Adrenal gland (tissue), 12 donors: ENCODE results near the gene PDIA2. TPM values are rescaled to one million over a fixed set of nuclear protein-coding genes. Genes with fewer than 3 reads are reported as not detected.
"Not testable (repeated sequence)": the region's sequence is repeated elsewhere in the genome, so short reads cannot be mapped to it uniquely, and the experiment has no call there.

Source experiments
- DNase-seq, 7 donors: peaks; one replicate each; pipeline ENCODE4 v3.0.0-alpha.2; 2019 to 2020
- H3K27ac ChIP-seq, 5 donors: fragments of 200-600 bp; sonication (generic) in 4 of 5; 1 replicate in 3 of 5; 2 replicates in 2 of 5; pipeline versions ENCODE4 v1.5.1 to v1.8.0; 2016 to 2020; ENCODE audit warnings: mild to moderate bottlenecking in 1 of 5
- H3K27me3 ChIP-seq: fragments of 200-600 bp; 2 replicates; pipeline ENCODE4 v1.8.0; 2021
- H3K36me3 ChIP-seq, 2 donors: fragments of 200-600 bp; replicated peaks in 1 of 2; 1 replicate in 1 of 2; 2 replicates in 1 of 2; pipeline versions ENCODE4 v1.5.1 to v1.8.0; 2018 to 2022
- H3K4me1 ChIP-seq, 2 donors: fragments of 200-600 bp; replicated peaks in 1 of 2; 1 replicate in 1 of 2; 2 replicates in 1 of 2; pipeline versions ENCODE4 v1.5.1 to v1.8.0; 2018 to 2021
- H3K4me3 ChIP-seq, 4 donors: fragments of 200-600 bp; sonication (generic) in 3 of 4; one replicate each; pipeline ENCODE4 v1.5.1; 2016 to 2018
- H3K9me3 ChIP-seq, 3 donors: fragments of 200-600 bp; sonication (generic) in 1 of 3; replicated peaks in 1 of 3; 1 replicate in 2 of 3; 2 replicates in 1 of 3; pipeline versions ENCODE4 v1.5.1 to v1.8.0; 2016 to 2021
- POLR2A ChIP-seq, 2 donors: fragments of 450-650 bp; IDR thresholded peaks; one replicate each; pipeline ENCODE4 v1.6.1; 2017; ENCODE audit warnings: antibody characterized with exemption in 2 of 2, mild to moderate bottlenecking in 2 of 2, moderate library complexity in 1 of 2
- WGBS, 4 donors: extraction: QIAGEN DNeasy Blood & Tissue Kit in 2 of 4; methylation state at CpG; one replicate each; pipeline versions ENCODE4 v1.1.5 to v1.1.7; 2013 to 2017; 5-methylcytosine and 5-hydroxymethylcytosine counted together
- intact Hi-C, 2 donors: fragments of 100-400 bp; cut with DNase I; formaldehyde crosslinking; loops; one replicate each; pipeline versions ENCODE4 v1.14.1 to v1.15.0; 2022 to 2023
- polyA plus RNA-seq, 3 donors: library from polyadenylated mRNA; stranded (reverse); fragments of 200-250 nt in 2 of 3; fragments of 350-450 nt in 1 of 3; fragmentation: Illumina TruSeq in 1 of 3; extraction: RNeasy Lipid Tissue Mini Kit (QIAGEN cat#74804) in 1 of 3; gene quantifications; one replicate each; pipeline ENCODE4 v1.2.3, GENCODE V29; 2013 to 2014
- total RNA-seq, 9 donors: library from RNA; depleted of rRNA in 4 of 9; stranded (reverse); fragments of >200 nt in 4 of 9; fragments of 120-200 nt in 1 of 9; fragmentation: NEBNext Ultra II Directional in 1 of 9; extraction: Animal tissue kit (Norgen Biotek cat#: 25700) in 1 of 9; gene quantifications; one replicate each; pipeline versions ENCODE4 v1.1.0 to v1.2.4, GENCODE V29; 2013 to 2023
- TF ChIP-seq, protein P1 (sequence below), 6 experiments: fragments of 450-650 bp in 4 of 6; fragments of 200-600 bp in 2 of 6; sonication (generic) in 1 of 6; IDR thresholded peaks; 1 replicate in 5 of 6; 2 replicates in 1 of 6; pipeline versions ENCODE4 v1.5.1 to v1.8.0; 2016 to 2021; ENCODE audit warnings: antibody characterized with exemption in 6 of 6, mild to moderate bottlenecking in 2 of 6, moderate library complexity in 1 of 6
- donor health status: healthy with polysubstance abuse.
- donor health status: Bipolar disorder and iron deficiency.
- donor health status: DM: yes; HTN: yes; CAD: no.
- donor health status: DM: no; HTN: no; CAD: no.
- donor health status: DM: no; HTN: no; CAD: no.
- donor health status: DM: yes; HTN: yes; CAD: no.

PDIA2 gene
- total and polyA plus RNA-seq, 12 donors = 0.28 to 9.7 (median 0.86) TPM; not detected in 4

DNA sequence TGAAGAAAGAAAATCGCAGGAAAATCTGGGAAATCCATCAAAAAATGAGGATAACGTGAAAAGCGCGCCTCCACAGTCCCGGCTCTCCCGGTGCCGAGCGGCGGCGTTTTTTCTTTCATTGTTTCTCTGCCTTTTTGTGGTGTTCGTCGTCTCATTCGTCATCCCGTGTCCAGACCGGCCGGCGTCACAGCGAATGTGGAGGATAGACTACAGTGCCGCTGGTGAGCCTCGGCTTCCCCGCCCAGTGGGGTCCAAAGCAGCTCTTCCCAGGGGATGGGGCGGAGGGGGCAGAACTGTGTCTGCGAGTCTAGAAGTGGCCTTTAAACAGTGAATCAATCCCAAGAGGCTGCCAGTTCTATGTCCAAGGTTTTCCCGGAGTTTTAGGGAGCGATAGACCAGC lies 28.5 kb upstream of the PDIA2 start:
- no peak for DNase-seq
- Histone ChIP-seq H3K9me3 (no peaks in the 10 kb centered on the region), H3K4me1 (no peaks in the 10 kb centered on the region), H3K36me3 (peaks cover 0 to 33% of the 10 kb centered on the region in 2 donors), H3K4me3 (no peak overlapping the region), H3K27me3 (no peaks in the 10 kb centered on the region), H3K27ac (no peak overlapping the region)
- 94 to 97% (median 96%) methylated on average over 24 to 25 of the region's 25 CpGs for WGBS, 4 donors
- no peak for TF ChIP-seq POLR2A (IDR thresholded peaks at IDR 0.05)
- TF ChIP-seq, protein P1, sequence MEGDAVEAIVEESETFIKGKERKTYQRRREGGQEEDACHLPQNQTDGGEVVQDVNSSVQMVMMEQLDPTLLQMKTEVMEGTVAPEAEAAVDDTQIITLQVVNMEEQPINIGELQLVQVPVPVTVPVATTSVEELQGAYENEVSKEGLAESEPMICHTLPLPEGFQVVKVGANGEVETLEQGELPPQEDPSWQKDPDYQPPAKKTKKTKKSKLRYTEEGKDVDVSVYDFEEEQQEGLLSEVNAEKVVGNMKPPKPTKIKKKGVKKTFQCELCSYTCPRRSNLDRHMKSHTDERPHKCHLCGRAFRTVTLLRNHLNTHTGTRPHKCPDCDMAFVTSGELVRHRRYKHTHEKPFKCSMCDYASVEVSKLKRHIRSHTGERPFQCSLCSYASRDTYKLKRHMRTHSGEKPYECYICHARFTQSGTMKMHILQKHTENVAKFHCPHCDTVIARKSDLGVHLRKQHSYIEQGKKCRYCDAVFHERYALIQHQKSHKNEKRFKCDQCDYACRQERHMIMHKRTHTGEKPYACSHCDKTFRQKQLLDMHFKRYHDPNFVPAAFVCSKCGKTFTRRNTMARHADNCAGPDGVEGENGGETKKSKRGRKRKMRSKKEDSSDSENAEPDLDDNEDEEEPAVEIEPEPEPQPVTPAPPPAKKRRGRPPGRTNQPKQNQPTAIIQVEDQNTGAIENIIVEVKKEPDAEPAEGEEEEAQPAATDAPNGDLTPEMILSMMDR (IDR thresholded peaks at IDR 0.05) = no peak
- intact Hi-C loops = no loop called here

DNA sequence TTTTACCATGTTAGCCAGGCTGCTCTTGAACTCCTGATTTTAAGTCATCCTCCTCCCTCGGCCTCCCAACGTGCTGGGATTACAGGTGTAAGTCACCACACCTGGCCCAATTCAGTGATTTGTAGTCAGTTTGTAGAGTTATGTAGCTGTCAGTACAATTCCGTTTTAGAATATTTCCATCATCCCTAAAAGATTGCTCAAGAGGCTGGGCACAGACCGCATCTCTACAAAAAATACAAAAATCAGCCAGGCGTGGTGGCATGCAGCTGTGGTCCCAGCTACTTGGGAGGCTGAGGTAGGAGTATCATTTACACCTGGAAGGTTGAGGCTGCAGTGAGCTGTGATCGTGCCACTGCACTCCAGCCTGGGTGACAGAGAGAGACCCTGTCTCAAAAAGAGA lies 27.8 kb upstream of the PDIA2 start:
- 97 to 98% (median 97%) methylated on average over 6 of the region's 6 CpGs for WGBS, 4 donors
- TF ChIP-seq, protein P1 (IDR thresholded peaks at IDR 0.05) = no peak
- no peak for TF ChIP-seq POLR2A (IDR thresholded peaks at IDR 0.05)

DNA sequence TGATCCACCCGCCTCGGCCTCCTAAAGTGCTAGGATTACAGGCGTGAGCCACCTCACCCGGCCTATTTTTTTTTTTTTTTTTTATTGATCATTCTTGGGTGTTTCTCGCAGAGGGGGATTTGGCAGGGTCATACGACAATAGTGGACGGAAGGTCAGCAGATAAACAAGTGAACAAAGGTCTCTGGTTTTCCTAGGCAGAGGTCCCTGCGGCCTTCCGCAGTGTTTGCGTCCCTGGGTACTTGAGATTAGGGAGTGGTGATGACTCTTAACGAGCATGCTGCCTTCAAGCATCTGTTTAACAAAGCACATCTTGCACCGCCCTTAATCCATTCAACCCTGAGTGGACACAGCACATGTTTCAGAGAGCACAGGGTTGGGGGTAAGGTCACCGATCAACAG lies 24.9 kb upstream of the PDIA2 start:
- H3K27ac ChIP-seq, DNase-seq, H3K27me3 ChIP-seq, H3K9me3 ChIP-seq, H3K4me1 ChIP-seq, H3K4me3 ChIP-seq, intact Hi-C loops: not testable (repeated sequence)
- peaks cover 0 to 56% of the 10 kb centered on the region in 2 donors for H3K36me3 ChIP-seq
- WGBS, 4 donors = 93 to 97% (median 94%) methylated on average over 8 to 11 of the region's 13 CpGs

More for the DNA sequence above, 27.8 kb upstream of the PDIA2 start:
- Histone ChIP-seq H3K4me3 (no peak overlapping the region), H3K4me1 (no peaks in the 10 kb centered on the region), H3K36me3 (peaks cover 0 to 35% of the 10 kb centered on the region in 2 donors), H3K27ac (no peak overlapping the region), H3K27me3 (no peaks in the 10 kb centered on the region), H3K9me3 (no peaks in the 10 kb centered on the region)
- intact Hi-C loops = no loop called here
- DNase-seq = no peak

DNA sequence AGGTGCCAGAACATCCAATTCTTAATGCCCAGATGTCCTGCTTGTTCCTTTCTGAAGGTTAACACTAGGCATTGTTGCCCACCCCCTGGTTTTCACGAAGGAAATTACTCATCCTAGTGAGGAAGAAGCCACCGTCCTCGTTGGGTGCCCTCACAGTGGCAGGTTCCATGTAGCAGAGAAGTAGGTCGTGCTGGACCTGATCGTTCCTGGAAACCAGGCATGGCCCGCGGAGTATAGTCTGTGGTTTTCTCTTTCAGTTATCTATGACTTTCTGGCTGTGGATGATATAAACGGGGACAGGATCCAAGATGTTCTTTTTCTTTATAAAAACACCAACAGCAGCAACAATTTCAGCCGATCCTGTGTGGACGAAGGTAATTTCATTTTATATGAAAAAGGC lies 23.7 kb upstream of the PDIA2 start:
- Histone ChIP-seq H3K9me3 (no peaks in the 10 kb centered on the region), H3K4me3 (no peak overlapping the region), H3K27ac (no peak overlapping the region), H3K36me3 (peaks cover 0 to 64% of the 10 kb centered on the region in 2 donors), H3K27me3 (no peaks in the 10 kb centered on the region), H3K4me1 (no peaks in the 10 kb centered on the region)
- DNase-seq = no peak
- no peak for TF ChIP-seq POLR2A (IDR thresholded peaks at IDR 0.05)
- TF ChIP-seq, protein P1 (IDR thresholded peaks at IDR 0.05) = no peak
- 73 to 84% (median 78%) methylated on average over 10 of the region's 10 CpGs for WGBS, 4 donors
- intact Hi-C loops = no loop called here

DNA sequence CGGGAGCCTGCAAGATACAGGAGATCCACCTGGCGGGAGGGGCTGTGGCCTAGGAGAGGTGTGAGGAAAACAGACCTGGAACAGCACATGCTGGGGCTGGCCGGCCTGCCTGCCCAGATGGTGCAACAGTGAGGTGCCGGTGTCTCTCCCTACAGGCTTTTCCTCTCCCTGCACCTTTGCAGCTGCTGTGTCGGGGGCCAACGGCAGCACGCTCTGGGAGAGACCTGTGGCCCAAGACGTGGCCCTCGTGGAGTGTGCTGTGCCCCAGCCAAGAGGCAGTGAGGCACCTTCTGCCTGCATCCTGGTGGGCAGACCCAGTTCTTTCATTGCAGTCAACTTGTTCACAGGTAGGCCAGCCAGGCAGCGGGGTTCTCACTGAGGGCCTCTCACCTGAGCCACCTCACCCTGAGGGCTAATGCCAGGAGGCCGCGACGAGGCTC lies 23.1 kb upstream of the PDIA2 start:
- 87 to 96% (median 94%) methylated on average over 8 to 13 of the region's 13 CpGs for WGBS, 4 donors
- H3K27me3 ChIP-seq = no peaks in the 10 kb centered on the region
- H3K36me3 ChIP-seq = peaks cover 0 to 70% of the 10 kb centered on the region in 2 donors
- no peaks in the 10 kb centered on the region for H3K4me1 ChIP-seq
- no peak overlapping the region for H3K4me3 ChIP-seq
- DNase-seq = no peak
- H3K27ac ChIP-seq = no peak overlapping the region
- TF ChIP-seq, protein P1 (IDR thresholded peaks at IDR 0.05) = no peak
- TF ChIP-seq POLR2A (IDR thresholded peaks at IDR 0.05) = no peak
- intact Hi-C loops = no loop called here
- H3K9me3 ChIP-seq = no peaks in the 10 kb centered on the region
